GM20000 (cell line): Measurements from ENCODE around the gene CDKN2D.

Source experiments
- DNase-seq: peaks from one replicate; pipeline ENCODE4 v3.0.0; 2012; ENCODE audit warnings: low spot score
- CTCF ChIP-seq: IDR thresholded peaks from 2 replicates; pipeline ENCODE4 v1.5.1; 2012; ENCODE audit warnings: mild to moderate bottlenecking, control low read depth; ENCODE audit errors: extremely low read depth, missing control alignments

Gene CDKN2D

GRCh38 chr19:10568826-10569651 lies at the start of gene CDKN2D:
Gene CDKN2D, minus strand, starts transcription at chr19:10568979. Its CDS starts 326 bp downstream, at chr19:10568653.
- DNase-seq = peak; percentile 93
- TF ChIP-seq CTCF = no peak

- no peak for DNase-seq
- no peak for TF ChIP-seq CTCF
These were observed 48.8 kb upstream of the CDKN2D start for GRCh38 chr19:10617409-10618121.

- TF ChIP-seq CTCF = no peak
- DNase-seq = no peak
These were observed 46.7 kb upstream of the CDKN2D start for GRCh38 chr19:10615429-10616023.

- no peak for TF ChIP-seq CTCF
- DNase-seq = no peak
These were observed 43.8 kb upstream of the CDKN2D start for GRCh38 chr19:10612499-10613119.

GRCh38 chr19:10611907-10612306 lies 43.1 kb upstream of the CDKN2D start:
- DNase-seq = no peak
- no peak for TF ChIP-seq CTCF

- no peak for TF ChIP-seq CTCF
- DNase-seq = peak; percentile 66
These were observed 35.7 kb upstream of the CDKN2D start for GRCh38 chr19:10604460-10604980.
